ENCODE measurements around the gene POLR3B.

POLR3B gene

GRCh38 chr12:106321139-106321850 is 36.3 kb upstream of the POLR3B start:
- Histone ChIP-seq H3K4me1 (ENCODE audit: control insufficient read depth, insufficient read depth, low read length, poor library complexity, severe bottlenecking) (no peaks in the 10 kb centered on the region), H3K9me3 (ENCODE audit: control insufficient read depth, low read length) (no peaks in the 10 kb centered on the region), H3K36me3 (ENCODE audit: control insufficient read depth, insufficient read depth, low read length) (peaks cover 90% of the 10 kb centered on the region), H3K27me3 (replicated peaks; ENCODE audit: control insufficient read depth, insufficient read depth, low read length, poor library complexity, severe bottlenecking) (no peaks in the 10 kb centered on the region), H3K27ac (ENCODE audit: insufficient read depth, low read length, poor library complexity, severe bottlenecking) (no peak overlapping the region), H3K4me3 (ENCODE audit: insufficient read depth, low read depth, low read length, poor library complexity, severe bottlenecking) (no peak overlapping the region)
- DNase-seq: no peak

DNA sequence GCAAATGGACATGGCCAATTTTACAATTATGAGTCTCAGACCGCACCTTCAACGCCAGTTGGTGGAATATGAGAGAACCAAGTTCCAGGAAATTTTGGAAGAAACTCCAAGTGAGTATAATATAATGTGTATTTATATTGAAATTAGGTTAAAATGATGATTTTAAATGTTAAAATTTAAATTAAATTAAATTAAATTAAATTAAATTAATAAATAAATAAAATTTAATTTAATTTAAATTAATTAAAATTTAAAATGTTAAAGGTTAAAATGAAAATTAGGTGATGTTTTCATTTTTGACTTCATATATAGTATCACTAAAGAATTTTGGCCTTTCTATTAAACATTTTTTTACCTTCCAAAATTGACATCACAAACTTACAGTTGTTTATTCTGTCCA is 34.0 kb upstream of the POLR3B start:
- Histone ChIP-seq H3K27me3 (replicated peaks; ENCODE audit: control insufficient read depth, insufficient read depth, low read length, poor library complexity, severe bottlenecking) (no peaks in the 10 kb centered on the region), H3K36me3 (ENCODE audit: control insufficient read depth, insufficient read depth, low read length) (peaks cover 80% of the 10 kb centered on the region), H3K9me3 (ENCODE audit: control insufficient read depth, low read length) (no peaks in the 10 kb centered on the region), H3K4me1 (ENCODE audit: control insufficient read depth, insufficient read depth, low read length, poor library complexity, severe bottlenecking) (no peaks in the 10 kb centered on the region), H3K27ac (ENCODE audit: insufficient read depth, low read length, poor library complexity, severe bottlenecking) (no peak overlapping the region), H3K4me3 (ENCODE audit: insufficient read depth, low read depth, low read length, poor library complexity, severe bottlenecking) (no peak overlapping the region)
- no peak for DNase-seq

GRCh38 chr12:106327309-106327869 is 30.2 kb upstream of the POLR3B start:
- no peak for DNase-seq
- no peaks in the 10 kb centered on the region for H3K27me3 ChIP-seq (replicated peaks; ENCODE audit: control insufficient read depth, insufficient read depth, low read length, poor library complexity, severe bottlenecking)
- H3K9me3 ChIP-seq (ENCODE audit: control insufficient read depth, low read length): no peaks in the 10 kb centered on the region
- no peak overlapping the region for H3K27ac ChIP-seq (ENCODE audit: insufficient read depth, low read length, poor library complexity, severe bottlenecking)
- peaks cover 83% of the 10 kb centered on the region for H3K36me3 ChIP-seq (ENCODE audit: control insufficient read depth, insufficient read depth, low read length)
- H3K4me1 ChIP-seq (ENCODE audit: control insufficient read depth, insufficient read depth, low read length, poor library complexity, severe bottlenecking): no peaks in the 10 kb centered on the region
- H3K4me3 ChIP-seq (ENCODE audit: insufficient read depth, low read depth, low read length, poor library complexity, severe bottlenecking): no peak overlapping the region

DNA sequence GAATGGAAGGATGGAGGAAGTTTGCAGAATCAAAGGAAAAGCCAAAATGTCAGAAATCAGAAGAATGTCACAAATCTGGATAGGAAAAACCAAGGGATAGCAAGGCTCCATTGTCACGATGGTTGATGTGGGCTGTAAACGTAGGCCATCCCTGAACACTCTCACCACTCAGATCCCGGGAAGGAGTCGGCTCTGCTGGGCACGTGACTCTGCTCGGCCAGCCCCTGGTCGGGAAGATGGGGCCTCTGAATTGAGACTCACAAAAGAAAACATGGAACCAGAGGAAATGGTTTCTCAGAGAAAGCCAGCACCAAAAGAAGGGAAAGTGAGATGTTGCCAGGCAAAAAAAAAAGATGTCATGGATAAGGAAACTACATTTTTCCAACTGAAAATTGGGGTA is 28.8 kb upstream of the POLR3B start:
- Histone ChIP-seq H3K27ac (ENCODE audit: insufficient read depth, low read length, poor library complexity, severe bottlenecking) (no peak overlapping the region), H3K4me1 (ENCODE audit: control insufficient read depth, insufficient read depth, low read length, poor library complexity, severe bottlenecking) (no peaks in the 10 kb centered on the region), H3K27me3 (replicated peaks; ENCODE audit: control insufficient read depth, insufficient read depth, low read length, poor library complexity, severe bottlenecking) (no peaks in the 10 kb centered on the region), H3K9me3 (ENCODE audit: control insufficient read depth, low read length) (no peaks in the 10 kb centered on the region), H3K4me3 (ENCODE audit: insufficient read depth, low read depth, low read length, poor library complexity, severe bottlenecking) (no peak overlapping the region), H3K36me3 (ENCODE audit: control insufficient read depth, insufficient read depth, low read length) (peaks cover 76% of the 10 kb centered on the region)
- no peak for DNase-seq

GRCh38 chr12:106329231-106329982 is 28.1 kb upstream of the POLR3B start:
- Histone ChIP-seq H3K4me3 (ENCODE audit: insufficient read depth, low read depth, low read length, poor library complexity, severe bottlenecking) (no peak overlapping the region), H3K9me3 (ENCODE audit: control insufficient read depth, low read length) (no peaks in the 10 kb centered on the region), H3K27me3 (replicated peaks; ENCODE audit: control insufficient read depth, insufficient read depth, low read length, poor library complexity, severe bottlenecking) (no peaks in the 10 kb centered on the region), H3K36me3 (ENCODE audit: control insufficient read depth, insufficient read depth, low read length) (peaks cover 74% of the 10 kb centered on the region), H3K4me1 (ENCODE audit: control insufficient read depth, insufficient read depth, low read length, poor library complexity, severe bottlenecking) (no peaks in the 10 kb centered on the region), H3K27ac (ENCODE audit: insufficient read depth, low read length, poor library complexity, severe bottlenecking) (no peak overlapping the region)
- DNase-seq: no peak

DNA sequence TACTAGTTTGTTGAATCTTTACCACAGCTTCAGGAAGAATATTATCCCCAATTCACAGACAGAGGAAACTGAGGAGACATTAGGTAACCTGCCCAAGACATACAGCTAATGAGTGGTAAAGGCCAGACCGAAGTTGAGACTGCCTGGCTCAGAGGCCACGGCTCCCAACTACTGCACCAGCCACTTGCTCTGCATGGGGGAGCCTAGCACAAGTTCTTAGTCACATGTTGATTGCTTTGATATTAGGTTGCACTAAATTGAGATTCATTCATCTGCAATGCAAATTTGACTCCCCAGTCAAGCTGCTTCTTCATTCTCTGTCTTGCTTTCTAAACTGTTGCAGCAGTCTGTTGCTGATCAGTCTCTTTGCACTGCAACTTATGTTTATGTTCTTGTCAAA is 25.9 kb upstream of the POLR3B start:
- H3K27ac ChIP-seq (ENCODE audit: insufficient read depth, low read length, poor library complexity, severe bottlenecking): no peak overlapping the region
- H3K4me1 ChIP-seq (ENCODE audit: control insufficient read depth, insufficient read depth, low read length, poor library complexity, severe bottlenecking): no peaks in the 10 kb centered on the region
- H3K27me3 ChIP-seq (replicated peaks; ENCODE audit: control insufficient read depth, insufficient read depth, low read length, poor library complexity, severe bottlenecking): no peaks in the 10 kb centered on the region
- peaks cover 63% of the 10 kb centered on the region for H3K36me3 ChIP-seq (ENCODE audit: control insufficient read depth, insufficient read depth, low read length)
- no peaks in the 10 kb centered on the region for H3K9me3 ChIP-seq (ENCODE audit: control insufficient read depth, low read length)
- DNase-seq: no peak
- H3K4me3 ChIP-seq (ENCODE audit: insufficient read depth, low read depth, low read length, poor library complexity, severe bottlenecking): no peak overlapping the region

DNA sequence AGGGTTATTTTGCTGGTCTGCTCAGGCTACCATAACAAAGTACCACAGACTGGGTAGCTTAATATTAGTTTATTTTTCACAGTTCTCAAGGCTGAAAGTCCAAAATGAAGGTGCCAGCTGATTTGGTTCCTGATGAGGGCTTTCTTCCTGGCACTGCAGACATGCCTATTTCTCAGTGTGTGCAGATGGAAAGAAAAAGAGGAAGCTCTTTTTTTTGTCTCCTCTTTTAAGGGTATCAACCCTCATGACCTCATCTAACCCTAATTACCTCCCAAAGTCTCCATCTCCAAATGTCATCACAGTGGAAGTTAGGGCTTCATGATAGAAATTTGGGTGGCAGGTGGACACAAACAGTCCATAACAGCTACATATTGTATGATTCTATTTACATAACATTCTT is 25.0 kb upstream of the POLR3B start:
- H3K27me3 ChIP-seq (replicated peaks; ENCODE audit: control insufficient read depth, insufficient read depth, low read length, poor library complexity, severe bottlenecking): no peaks in the 10 kb centered on the region
- no peak overlapping the region for H3K4me3 ChIP-seq (ENCODE audit: insufficient read depth, low read depth, low read length, poor library complexity, severe bottlenecking)
- H3K36me3 ChIP-seq (ENCODE audit: control insufficient read depth, insufficient read depth, low read length): peaks cover 62% of the 10 kb centered on the region
- H3K4me1 ChIP-seq (ENCODE audit: control insufficient read depth, insufficient read depth, low read length, poor library complexity, severe bottlenecking): no peaks in the 10 kb centered on the region
- H3K27ac ChIP-seq (ENCODE audit: insufficient read depth, low read length, poor library complexity, severe bottlenecking): no peak overlapping the region
- no peak for DNase-seq
- H3K9me3 ChIP-seq (ENCODE audit: control insufficient read depth, low read length): no peaks in the 10 kb centered on the region

DNA sequence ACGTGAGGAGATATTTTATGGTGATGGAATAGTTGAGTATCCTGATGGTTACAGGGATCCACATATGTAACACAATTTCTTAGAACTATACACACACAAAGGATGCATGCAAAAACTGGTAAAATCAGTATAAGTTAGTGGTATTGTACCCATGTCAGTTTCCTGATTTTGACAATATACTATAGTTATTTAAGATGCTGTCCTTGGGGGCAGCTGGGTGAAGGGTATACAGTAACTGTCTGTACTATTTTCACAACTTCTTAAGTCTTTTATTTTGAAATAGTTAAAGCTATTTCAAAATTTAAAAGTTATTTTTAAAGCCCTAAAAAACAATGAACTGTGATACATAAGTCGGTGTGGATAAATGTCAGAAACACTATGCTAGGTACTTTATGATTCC is 24.5 kb upstream of the POLR3B start:
- Histone ChIP-seq H3K27me3 (replicated peaks; ENCODE audit: control insufficient read depth, insufficient read depth, low read length, poor library complexity, severe bottlenecking) (no peaks in the 10 kb centered on the region), H3K4me1 (ENCODE audit: control insufficient read depth, insufficient read depth, low read length, poor library complexity, severe bottlenecking) (no peaks in the 10 kb centered on the region), H3K4me3 (ENCODE audit: insufficient read depth, low read depth, low read length, poor library complexity, severe bottlenecking) (no peak overlapping the region), H3K27ac (ENCODE audit: insufficient read depth, low read length, poor library complexity, severe bottlenecking) (no peak overlapping the region), H3K36me3 (ENCODE audit: control insufficient read depth, insufficient read depth, low read length) (peaks cover 61% of the 10 kb centered on the region), H3K9me3 (ENCODE audit: control insufficient read depth, low read length) (no peaks in the 10 kb centered on the region)
- no peak for DNase-seq

DNA sequence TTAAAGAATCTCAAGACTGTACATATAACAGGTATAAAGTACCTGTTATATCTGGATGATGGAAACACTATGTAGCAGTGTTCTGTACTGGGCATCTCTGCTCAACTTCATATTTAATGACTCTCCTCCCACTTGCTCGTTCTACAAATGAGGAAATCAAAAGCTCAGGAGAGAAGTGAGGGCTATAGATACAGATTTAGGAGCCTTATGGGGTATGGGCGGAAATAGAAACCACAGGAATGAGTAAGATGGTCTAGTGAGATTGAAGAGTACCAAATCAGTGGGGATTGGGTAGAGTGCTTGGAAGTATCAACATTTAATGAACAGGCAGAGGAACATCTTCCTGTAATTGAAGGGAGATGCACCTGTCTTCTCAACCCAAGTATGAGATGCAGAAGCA is 23.8 kb upstream of the POLR3B start:
- no peaks in the 10 kb centered on the region for H3K9me3 ChIP-seq (ENCODE audit: control insufficient read depth, low read length)
- H3K36me3 ChIP-seq (ENCODE audit: control insufficient read depth, insufficient read depth, low read length): peaks cover 59% of the 10 kb centered on the region
- no peaks in the 10 kb centered on the region for H3K4me1 ChIP-seq (ENCODE audit: control insufficient read depth, insufficient read depth, low read length, poor library complexity, severe bottlenecking)
- no peak for DNase-seq
- H3K27me3 ChIP-seq (replicated peaks; ENCODE audit: control insufficient read depth, insufficient read depth, low read length, poor library complexity, severe bottlenecking): no peaks in the 10 kb centered on the region
- no peak overlapping the region for H3K4me3 ChIP-seq (ENCODE audit: insufficient read depth, low read depth, low read length, poor library complexity, severe bottlenecking)
- H3K27ac ChIP-seq (ENCODE audit: insufficient read depth, low read length, poor library complexity, severe bottlenecking): no peak overlapping the region

All from effector memory CD4-positive, alpha-beta T cell (primary cell).